Endothelial cell of umbilical vein (primary cell): ENCODE results near the gene MASTL.

Experiments
- CTCF ChIP-seq, 2 donors: IDR thresholded peaks; 1 replicate in 1 of 2; 2 replicates in 1 of 2; pipeline ENCODE4 v1.5.1; 2011; ENCODE audit warnings: low read length in 2 of 2, mild to moderate bottlenecking in 2 of 2, moderate library complexity in 2 of 2, control low read depth in 1 of 2, inconsistent platforms in 1 of 2, low read depth in 1 of 2; ENCODE audit not compliant: insufficient read depth in 1 of 2; ENCODE audit errors: extremely low read depth in 1 of 2
- FOS ChIP-seq: IDR thresholded peaks from 2 replicates; pipeline ENCODE4 v1.6.1; 2011; ENCODE audit warnings: mild to moderate bottlenecking, low read length, moderate library complexity, borderline replicate concordance; ENCODE audit not compliant: insufficient read depth
- GATA2 ChIP-seq: IDR thresholded peaks from 2 replicates; pipeline ENCODE4 v1.7.0; 2011; ENCODE audit warnings: low read depth, mild to moderate bottlenecking, moderate library complexity, mixed read lengths, low read length; ENCODE audit not compliant: insufficient read length, insufficient read depth
- JUN ChIP-seq: IDR thresholded peaks from 2 replicates; pipeline ENCODE4 v1.6.1; 2011; ENCODE audit warnings: borderline replicate concordance, low read depth; ENCODE audit not compliant: insufficient read length, insufficient read depth
- MYC ChIP-seq: IDR thresholded peaks from one replicate; pipeline ENCODE4 v1.6.1; 2011; ENCODE audit warnings: mild to moderate bottlenecking, low read depth, low read length
- POLR2A ChIP-seq: IDR thresholded peaks from 2 replicates; pipeline ENCODE4 v1.6.1; 2012; ENCODE audit warnings: low read depth, mild to moderate bottlenecking, control low read depth, low read length
- POLR2AphosphoS5 ChIP-seq: IDR thresholded peaks from 2 replicates; pipeline ENCODE4 v1.6.1; 2012; ENCODE audit warnings: low read depth, mild to moderate bottlenecking, control low read depth, low read length, moderate library complexity; ENCODE audit not compliant: insufficient read depth
- TF ChIP-seq, protein P1 (sequence below): IDR thresholded peaks from 2 replicates; pipeline ENCODE4 v1.6.1; 2011; ENCODE audit not compliant: insufficient read depth, insufficient read length

GRCh38 chr10:27153845-27154193 lies 1.3 kb upstream of the MASTL start:
- TF ChIP-seq CTCF (IDR thresholded peaks at IDR 0.05; ENCODE audit: extremely low read depth in 1 of 2, insufficient read depth in 1 of 2, low read depth in 1 of 2, low read length in 2 of 2) (no peak), POLR2AphosphoS5 (no peak), JUN (no peak), POLR2A (no peak), FOS (no peak), MYC (no peak), GATA2 (no peak)
- TF ChIP-seq, protein P1, sequence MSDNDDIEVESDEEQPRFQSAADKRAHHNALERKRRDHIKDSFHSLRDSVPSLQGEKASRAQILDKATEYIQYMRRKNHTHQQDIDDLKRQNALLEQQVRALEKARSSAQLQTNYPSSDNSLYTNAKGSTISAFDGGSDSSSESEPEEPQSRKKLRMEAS: no peak
